Endothelial cell of umbilical vein (primary cell): ENCODE results near the gene CMSS1.

Source experiments
- EZH2 ChIP-seq: IDR thresholded peaks from 2 replicates; pipeline ENCODE4 v1.6.1; 2012; ENCODE audit warnings: borderline replicate concordance, low read depth, mild to moderate bottlenecking, moderate library complexity, low read length, inconsistent platforms; ENCODE audit not compliant: severe bottlenecking
- MYC ChIP-seq: IDR thresholded peaks from one replicate; pipeline ENCODE4 v1.6.1; 2011; ENCODE audit warnings: mild to moderate bottlenecking, low read depth, low read length
- POLR2A ChIP-seq: IDR thresholded peaks from 2 replicates; pipeline ENCODE4 v1.6.1; 2012; ENCODE audit warnings: low read depth, mild to moderate bottlenecking, control low read depth, low read length
- POLR2AphosphoS5 ChIP-seq: IDR thresholded peaks from 2 replicates; pipeline ENCODE4 v1.6.1; 2012; ENCODE audit warnings: low read depth, mild to moderate bottlenecking, control low read depth, low read length, moderate library complexity; ENCODE audit not compliant: insufficient read depth
- TF ChIP-seq, protein P1 (sequence below), 2 donors: IDR thresholded peaks; 1 replicate in 1 of 2; 2 replicates in 1 of 2; pipeline ENCODE4 v1.5.1; 2011; ENCODE audit warnings: low read length in 2 of 2, mild to moderate bottlenecking in 2 of 2, moderate library complexity in 2 of 2, control low read depth in 1 of 2, inconsistent platforms in 1 of 2, low read depth in 1 of 2; ENCODE audit not compliant: insufficient read depth in 1 of 2; ENCODE audit errors: extremely low read depth in 1 of 2
- TF ChIP-seq, protein P2 (sequence below): IDR thresholded peaks from 2 replicates; pipeline ENCODE4 v1.6.1; 2011; ENCODE audit not compliant: insufficient read depth, insufficient read length

DNA sequence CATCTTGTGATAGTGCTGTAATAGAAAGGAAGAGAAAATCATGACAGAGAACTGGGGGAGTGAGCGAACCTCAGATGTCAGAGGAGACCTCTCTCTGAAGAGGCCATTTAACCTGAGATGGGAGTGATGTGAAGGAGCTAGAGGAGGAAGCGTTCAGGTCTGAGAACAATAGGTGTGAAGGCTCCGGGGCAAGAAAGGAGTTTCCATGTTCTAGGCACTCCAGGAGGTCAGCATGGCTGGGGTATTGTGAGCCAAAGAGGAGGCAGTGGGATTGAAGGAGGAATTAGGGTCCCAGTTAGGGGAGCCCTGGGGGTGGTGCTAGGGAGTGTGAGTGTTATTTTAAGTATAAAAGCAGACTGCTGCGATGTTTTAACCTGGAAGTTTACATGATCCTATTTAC, 305.4 kb downstream of the CMSS1 start:
- TF ChIP-seq, protein P1, sequence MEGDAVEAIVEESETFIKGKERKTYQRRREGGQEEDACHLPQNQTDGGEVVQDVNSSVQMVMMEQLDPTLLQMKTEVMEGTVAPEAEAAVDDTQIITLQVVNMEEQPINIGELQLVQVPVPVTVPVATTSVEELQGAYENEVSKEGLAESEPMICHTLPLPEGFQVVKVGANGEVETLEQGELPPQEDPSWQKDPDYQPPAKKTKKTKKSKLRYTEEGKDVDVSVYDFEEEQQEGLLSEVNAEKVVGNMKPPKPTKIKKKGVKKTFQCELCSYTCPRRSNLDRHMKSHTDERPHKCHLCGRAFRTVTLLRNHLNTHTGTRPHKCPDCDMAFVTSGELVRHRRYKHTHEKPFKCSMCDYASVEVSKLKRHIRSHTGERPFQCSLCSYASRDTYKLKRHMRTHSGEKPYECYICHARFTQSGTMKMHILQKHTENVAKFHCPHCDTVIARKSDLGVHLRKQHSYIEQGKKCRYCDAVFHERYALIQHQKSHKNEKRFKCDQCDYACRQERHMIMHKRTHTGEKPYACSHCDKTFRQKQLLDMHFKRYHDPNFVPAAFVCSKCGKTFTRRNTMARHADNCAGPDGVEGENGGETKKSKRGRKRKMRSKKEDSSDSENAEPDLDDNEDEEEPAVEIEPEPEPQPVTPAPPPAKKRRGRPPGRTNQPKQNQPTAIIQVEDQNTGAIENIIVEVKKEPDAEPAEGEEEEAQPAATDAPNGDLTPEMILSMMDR (IDR thresholded peaks at IDR 0.05; ENCODE audit: extremely low read depth in 1 of 2, insufficient read depth in 1 of 2, low read depth in 1 of 2, low read length in 2 of 2) = no peak
- TF ChIP-seq, protein P2, sequence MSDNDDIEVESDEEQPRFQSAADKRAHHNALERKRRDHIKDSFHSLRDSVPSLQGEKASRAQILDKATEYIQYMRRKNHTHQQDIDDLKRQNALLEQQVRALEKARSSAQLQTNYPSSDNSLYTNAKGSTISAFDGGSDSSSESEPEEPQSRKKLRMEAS = no peak
- TF ChIP-seq POLR2AphosphoS5 (no peak), POLR2A (no peak), EZH2 (no peak), MYC (no peak)
